ENCODE results near the gene PLA2G2A. TPM values are rescaled to one million over a fixed set of nuclear protein-coding genes. Genes with fewer than 3 reads are reported as not detected.
"Not testable (repeated sequence)": the region's sequence is repeated elsewhere in the genome, so short reads cannot be mapped to it uniquely, and the experiment has no call there.

PLA2G2A gene
- total RNA-seq, 1 donor from 2014 or later: not detected

GRCh38 chr1:19934336-19934735, 45.1 kb downstream of the PLA2G2A start:
- peaks cover 3% of the 10 kb centered on the region for H3K36me3 Mint-ChIP-seq (ENCODE audit: low read depth, unreplicated experiment)
- no peak for TF ChIP-seq EZH2 (IDR thresholded peaks at IDR 0.05; ENCODE audit: insufficient read depth, low read length)
- no peak for TF ChIP-seq CTCF (IDR thresholded peaks at IDR 0.05; ENCODE audit: insufficient read depth, low read depth, low read length)
- no peak for FAIRE-seq
- no peaks in the 10 kb centered on the region for H3K27me3 Mint-ChIP-seq (ENCODE audit: low read depth, unreplicated experiment)
- no peak overlapping the region for H3K4me3 Mint-ChIP-seq (ENCODE audit: unreplicated experiment)
- no peaks in the 10 kb centered on the region for H3K79me2 ChIP-seq (ENCODE audit: insufficient read depth, low read length)
- no peaks in the 10 kb centered on the region for H3K36me3 ChIP-seq (ENCODE audit: insufficient read depth, low read length)
- no peaks in the 10 kb centered on the region for H4K20me1 ChIP-seq (ENCODE audit: insufficient read depth, low read length)
- no peak for DNase-seq (ENCODE audit: low read depth)
- no peaks in the 10 kb centered on the region for H3K4me1 Mint-ChIP-seq (ENCODE audit: low read depth, unreplicated experiment)
- no peak overlapping the region for H3K9ac ChIP-seq (ENCODE audit: low read length)
- H3K9me3 ChIP-seq (ENCODE audit: insufficient read depth, low read depth, low read length): peaks cover 19% of the 10 kb centered on the region
- no peak overlapping the region for H3K4me3 ChIP-seq (ENCODE audit: insufficient read depth, low read depth, low read length)
- no peaks in the 10 kb centered on the region for H3K4me1 ChIP-seq (ENCODE audit: insufficient read depth, low read length)
- no peak overlapping the region for H3K4me2 ChIP-seq (ENCODE audit: low read length)
- H3K27me3 ChIP-seq (ENCODE audit: insufficient read depth, low read length): no peaks in the 10 kb centered on the region
- H3K27ac Mint-ChIP-seq (ENCODE audit: unreplicated experiment): no peak overlapping the region
- H3K27ac ChIP-seq (ENCODE audit: low read depth, low read length): no peak overlapping the region
- H3K9me3 Mint-ChIP-seq (ENCODE audit: unreplicated experiment): peaks cover 32% of the 10 kb centered on the region
- H2AFZ ChIP-seq (ENCODE audit: low read depth, low read length): no peak overlapping the region

DNA sequence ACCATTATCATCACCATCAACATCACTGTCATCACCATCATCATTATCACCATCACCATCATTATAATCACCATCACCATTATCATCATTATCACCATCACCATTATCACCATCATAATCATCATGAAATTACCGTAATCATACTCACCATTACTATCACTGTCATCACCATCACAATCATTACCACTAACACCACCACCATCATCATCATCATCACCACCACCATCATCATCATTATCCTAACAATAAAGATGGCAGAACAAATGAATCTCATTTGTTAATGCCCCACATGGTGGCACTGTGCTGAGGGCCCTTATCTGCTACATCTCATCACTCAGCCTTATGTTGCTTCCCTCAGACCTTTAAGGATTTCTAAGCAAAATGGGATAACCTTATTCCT, 46.6 kb downstream of the PLA2G2A start:
- Mint-ChIP-seq H3K27me3 (ENCODE audit: low read depth, unreplicated experiment) (no peaks in the 10 kb centered on the region), H3K36me3 (ENCODE audit: low read depth, unreplicated experiment) (peaks cover 3% of the 10 kb centered on the region), H3K27ac (ENCODE audit: unreplicated experiment) (no peak overlapping the region), H3K4me1 (ENCODE audit: low read depth, unreplicated experiment) (no peaks in the 10 kb centered on the region), H3K4me3 (ENCODE audit: unreplicated experiment) (no peak overlapping the region), H3K9me3 (ENCODE audit: unreplicated experiment) (peaks cover 29% of the 10 kb centered on the region)
- Histone ChIP-seq H4K20me1 (ENCODE audit: insufficient read depth, low read length) (no peaks in the 10 kb centered on the region), H3K27ac (ENCODE audit: low read depth, low read length) (no peak overlapping the region), H3K27me3 (ENCODE audit: insufficient read depth, low read length) (no peaks in the 10 kb centered on the region), H3K36me3 (ENCODE audit: insufficient read depth, low read length) (no peaks in the 10 kb centered on the region), H3K4me1 (ENCODE audit: insufficient read depth, low read length) (no peaks in the 10 kb centered on the region), H3K4me2 (ENCODE audit: low read length) (no peak overlapping the region), H3K4me3 (ENCODE audit: insufficient read depth, low read depth, low read length) (no peak overlapping the region), H3K9me3 (ENCODE audit: insufficient read depth, low read depth, low read length) (peaks cover 19% of the 10 kb centered on the region), H2AFZ (ENCODE audit: low read depth, low read length) (no peak overlapping the region), H3K9ac (ENCODE audit: low read length) (no peak overlapping the region), H3K79me2 (ENCODE audit: insufficient read depth, low read length) (no peaks in the 10 kb centered on the region)
- no peak for TF ChIP-seq CTCF (IDR thresholded peaks at IDR 0.05; ENCODE audit: insufficient read depth, low read depth, low read length)
- TF ChIP-seq EZH2 (IDR thresholded peaks at IDR 0.05; ENCODE audit: insufficient read depth, low read length): no peak
- DNase-seq (ENCODE audit: low read depth) (no peak), FAIRE-seq (no peak)

GRCh38 chr1:19927130-19927421, 52.3 kb downstream of the PLA2G2A start:
- not testable (repeated sequence) for H3K27ac Mint-ChIP-seq (ENCODE audit: unreplicated experiment); H3K27ac ChIP-seq (ENCODE audit: low read depth, low read length); H3K79me2 ChIP-seq (ENCODE audit: insufficient read depth, low read length); FAIRE-seq; H3K9ac ChIP-seq (ENCODE audit: low read length); H3K4me1 ChIP-seq (ENCODE audit: insufficient read depth, low read length); H3K4me3 ChIP-seq (ENCODE audit: insufficient read depth, low read depth, low read length); DNase-seq (ENCODE audit: low read depth); H3K4me3 Mint-ChIP-seq (ENCODE audit: unreplicated experiment); H2AFZ ChIP-seq (ENCODE audit: low read depth, low read length); H3K27me3 Mint-ChIP-seq (ENCODE audit: low read depth, unreplicated experiment); H3K4me2 ChIP-seq (ENCODE audit: low read length); H3K27me3 ChIP-seq (ENCODE audit: insufficient read depth, low read length); H3K36me3 Mint-ChIP-seq (ENCODE audit: low read depth, unreplicated experiment); H4K20me1 ChIP-seq (ENCODE audit: insufficient read depth, low read length); H3K4me1 Mint-ChIP-seq (ENCODE audit: low read depth, unreplicated experiment); H3K36me3 ChIP-seq (ENCODE audit: insufficient read depth, low read length)
- peaks cover 12% of the 10 kb centered on the region for H3K9me3 ChIP-seq (ENCODE audit: insufficient read depth, low read depth, low read length)
- peaks cover 24% of the 10 kb centered on the region for H3K9me3 Mint-ChIP-seq (ENCODE audit: unreplicated experiment)

Data from astrocyte (in vitro differentiated cells and primary cell).